Left renal cortex interstitium (tissue), 4 donors: ENCODE measurements around the gene TBC1D16. TPM values are rescaled to one million over a fixed set of nuclear protein-coding genes. Genes with fewer than 3 reads are reported as not detected.

Source experiments
- DNase-seq, 4 donors: peaks; one replicate each; pipeline ENCODE4 v3.0.0-alpha.2; 2013; ENCODE audit warnings: low read depth in 4 of 4, low spot score in 2 of 4, missing footprints in 1 of 4
- polyA plus RNA-seq, 4 donors: library from polyadenylated mRNA; unstranded; fragments of 120-200 nt; gene quantifications; one replicate each; pipeline ENCODE4 v1.2.1, GENCODE V29; 2013; ENCODE audit not compliant: insufficient read length in 4 of 4

Gene TBC1D16
- polyA plus RNA-seq, 4 donors: 28.0 to 37.1 (median 33.9) TPM

DNA sequence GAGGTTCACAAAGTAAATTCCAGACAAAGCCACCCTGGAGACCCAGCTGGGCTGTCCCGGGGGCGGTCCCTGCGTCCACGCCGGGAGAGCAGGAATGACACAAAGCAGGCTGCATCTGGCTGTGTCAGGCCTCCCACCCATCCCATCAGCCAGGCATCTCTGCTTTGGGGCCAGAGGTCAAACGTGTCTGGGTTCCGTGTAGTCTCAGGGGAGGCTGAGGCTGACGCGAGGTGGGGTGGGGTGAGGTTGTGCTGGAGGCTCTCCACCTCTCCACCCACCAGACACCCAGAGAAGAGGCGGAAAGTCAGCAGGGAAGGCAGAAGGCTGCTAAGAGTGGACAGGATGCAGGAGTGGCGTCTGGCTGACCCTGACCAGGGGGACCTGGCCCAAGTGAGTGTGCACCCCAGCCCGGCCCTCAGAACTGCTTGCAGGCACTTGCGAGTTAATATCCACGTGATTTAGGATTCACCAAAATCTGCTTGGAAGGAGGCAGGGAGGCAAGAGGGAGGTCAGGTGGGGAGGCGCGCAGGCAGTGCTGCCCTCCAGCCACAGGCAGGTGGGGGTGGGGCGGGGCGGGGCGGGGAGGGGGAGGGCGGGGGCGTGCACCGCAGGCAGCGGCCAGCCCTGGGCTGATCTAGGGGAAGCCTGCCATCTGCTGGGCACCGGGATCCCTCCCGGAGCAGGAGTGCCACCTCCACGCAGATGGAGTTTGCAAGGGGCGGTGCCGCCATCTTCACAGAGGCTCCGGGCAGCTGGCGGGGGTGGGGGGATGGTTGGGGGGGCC lies 44.3 kb downstream of the TBC1D16 start:
- DNase-seq: no peak

DNA sequence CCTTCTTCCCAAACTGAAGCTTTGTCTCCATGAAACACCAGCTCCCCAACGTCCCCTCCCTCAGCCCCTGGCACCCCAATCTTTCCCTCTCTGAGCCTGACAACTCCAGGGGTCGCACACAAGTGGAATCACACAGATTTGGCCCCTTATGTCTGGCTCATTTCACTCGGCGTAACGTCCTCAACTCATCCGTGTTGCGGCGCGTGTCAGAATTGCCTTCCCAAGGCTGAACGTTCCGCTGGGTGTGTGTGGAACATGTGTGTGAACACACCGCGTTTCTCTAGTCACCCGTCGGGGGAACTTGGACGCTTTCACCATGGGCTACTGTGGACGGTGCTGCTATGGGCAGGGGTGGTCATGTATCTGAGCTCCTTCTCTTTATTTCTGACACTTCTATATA lies 45.0 kb downstream of the TBC1D16 start:
- DNase-seq: no peak

DNA sequence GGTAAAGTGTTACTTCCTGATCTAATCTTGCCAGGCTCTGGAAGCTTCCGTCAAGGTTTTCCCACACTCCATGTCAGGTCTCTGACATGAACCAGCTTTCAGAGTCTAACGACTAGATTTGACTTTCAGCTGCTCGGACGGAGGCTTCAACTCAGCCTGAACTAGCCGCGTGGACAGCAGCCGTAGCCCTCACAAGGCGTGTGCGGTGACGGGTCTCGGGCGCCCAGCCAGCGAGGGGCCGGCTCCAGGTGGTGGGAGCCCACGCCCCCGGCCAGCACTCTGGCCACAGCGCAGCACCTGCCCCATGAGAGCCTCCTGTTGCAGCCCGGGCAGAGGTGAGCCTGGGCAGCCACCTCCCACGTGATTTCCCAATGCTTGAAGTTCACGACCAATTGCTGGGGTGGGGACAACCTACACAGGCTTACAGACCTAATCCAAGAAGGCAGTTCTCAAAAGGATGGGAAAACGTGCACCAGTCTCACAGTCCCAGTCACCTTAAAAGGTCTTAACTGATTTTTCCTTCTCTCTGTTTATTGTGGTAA lies 45.5 kb downstream of the TBC1D16 start:
- DNase-seq: no peak

DNA sequence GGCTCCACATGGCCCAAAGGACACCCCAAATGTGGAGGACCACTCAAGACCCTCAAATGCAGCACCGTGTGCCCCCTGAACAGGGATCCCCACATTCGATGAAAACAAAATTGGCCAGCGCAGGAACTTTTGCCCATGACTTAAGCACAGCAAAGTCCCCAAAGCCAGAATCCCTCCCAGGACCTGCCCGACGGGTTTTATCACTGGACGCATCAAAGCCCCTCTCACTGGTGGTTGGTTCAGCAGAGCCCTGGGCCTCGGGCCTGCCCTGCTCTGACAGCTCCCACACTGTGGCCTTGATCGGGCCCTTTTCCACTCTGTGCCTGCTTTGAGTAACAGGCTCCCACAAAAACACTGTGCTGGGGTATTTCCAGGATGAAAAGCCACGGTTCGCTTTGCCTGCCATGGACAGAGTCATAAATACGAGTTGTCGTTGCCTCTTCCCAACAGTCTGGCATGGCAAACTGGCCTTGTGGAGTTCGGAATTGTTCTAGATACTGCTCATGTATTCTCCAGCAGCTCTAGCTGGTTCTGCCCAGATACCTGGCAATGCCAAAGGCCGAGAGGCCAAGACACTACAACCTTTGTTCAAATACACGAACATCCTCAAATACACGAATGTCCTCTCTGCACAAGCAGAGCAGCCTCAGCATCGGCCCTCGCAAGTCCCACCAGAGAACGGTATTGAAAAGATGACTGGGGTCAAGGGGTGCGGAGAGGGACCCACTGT lies 46.4 kb downstream of the TBC1D16 start:
- DNase-seq: no peak

DNA sequence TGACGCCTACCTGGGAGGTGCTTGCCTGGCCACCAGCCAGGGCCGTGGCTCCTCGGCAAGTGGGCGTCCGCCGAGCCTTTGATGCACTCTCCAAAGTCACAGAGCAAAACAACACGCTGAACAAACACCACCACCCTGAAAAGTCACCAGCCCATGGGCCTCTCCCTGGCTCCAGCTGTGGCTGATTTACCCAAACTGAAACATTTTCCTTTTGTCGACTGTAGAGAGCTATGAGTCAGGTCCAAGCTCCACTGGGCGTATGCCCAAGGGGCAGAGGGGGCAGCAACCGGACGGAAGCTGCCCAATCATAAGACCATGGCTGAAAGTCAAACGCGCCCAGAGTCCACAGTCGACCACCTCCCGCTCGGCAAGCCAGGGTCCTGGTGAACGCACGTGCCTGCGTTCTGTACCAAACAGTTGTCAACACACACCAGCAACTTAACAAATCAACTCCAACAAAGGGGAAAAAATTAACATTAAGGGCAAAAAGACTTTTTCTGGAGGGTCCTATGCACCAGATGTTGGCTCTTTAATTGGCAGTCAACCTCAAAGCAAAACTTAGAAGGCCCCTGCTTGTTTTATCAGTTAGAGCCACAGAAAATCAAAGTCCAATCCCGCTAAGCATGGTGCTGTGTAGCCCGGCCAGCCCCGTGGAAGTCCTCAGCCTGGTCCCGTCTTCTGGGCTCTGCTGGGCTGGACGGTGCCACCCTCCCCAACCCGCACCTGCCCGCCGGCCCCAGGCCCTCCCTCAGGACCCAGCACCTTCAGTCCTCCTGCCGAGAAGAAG lies 47.3 kb downstream of the TBC1D16 start:
- DNase-seq: no peak

DNA sequence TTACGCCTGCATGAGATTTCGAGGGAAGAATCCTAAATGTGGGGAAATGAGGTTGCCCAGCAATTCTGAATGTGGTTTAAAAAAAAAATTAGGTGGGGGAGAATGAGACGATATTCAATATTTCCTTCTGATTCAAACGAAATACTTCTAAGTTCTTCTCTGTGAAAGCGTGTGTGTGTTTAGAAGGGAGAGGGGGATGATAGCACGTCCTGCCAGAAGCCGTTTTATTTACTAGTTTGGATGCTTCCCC lies 47.8 kb downstream of the TBC1D16 start:
- no peak for DNase-seq

DNA sequence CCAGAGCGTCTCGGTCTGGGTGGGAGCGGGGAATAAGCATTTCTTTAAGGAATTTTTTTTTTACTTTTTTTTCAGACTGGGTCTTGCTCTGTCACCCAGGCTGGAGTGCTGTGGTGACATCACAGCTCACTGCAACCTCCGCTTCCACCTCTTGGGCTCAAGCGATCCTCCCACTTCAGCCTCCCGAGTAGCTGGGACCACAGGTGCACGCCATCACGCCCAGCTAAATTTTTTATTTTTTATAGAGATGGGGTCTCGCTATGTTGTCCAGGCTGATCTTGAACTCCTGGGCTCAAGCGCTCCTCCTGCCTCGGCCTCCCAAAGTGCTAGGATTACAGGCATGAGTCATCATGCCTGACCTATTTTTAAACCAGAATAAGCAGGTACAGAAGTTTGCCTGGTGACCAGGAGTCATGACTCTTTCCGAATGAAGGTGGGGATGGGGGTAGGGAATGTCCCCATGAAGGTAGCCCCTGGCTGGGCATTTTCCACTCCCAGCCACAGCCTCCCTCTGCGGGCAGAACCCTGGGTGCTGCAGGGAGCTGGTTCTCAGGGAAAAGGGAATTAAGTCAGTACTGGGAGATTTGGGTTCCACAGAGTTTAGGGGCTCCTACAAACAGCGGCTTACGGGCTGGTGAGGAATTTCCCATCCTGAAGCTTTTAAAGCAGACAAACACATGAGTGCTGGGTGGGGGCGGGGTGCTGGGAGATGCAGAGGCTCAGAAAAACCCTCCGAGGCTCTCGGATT lies 48.3 kb downstream of the TBC1D16 start:
- no peak for DNase-seq

GRCh38 chr17:79986411-79987186 lies 49.1 kb downstream of the TBC1D16 start:
- no peak for DNase-seq

- DNase-seq: no peak
Measured at GRCh38 chr17:79985943-79986391, 49.7 kb downstream of the TBC1D16 start.

DNA sequence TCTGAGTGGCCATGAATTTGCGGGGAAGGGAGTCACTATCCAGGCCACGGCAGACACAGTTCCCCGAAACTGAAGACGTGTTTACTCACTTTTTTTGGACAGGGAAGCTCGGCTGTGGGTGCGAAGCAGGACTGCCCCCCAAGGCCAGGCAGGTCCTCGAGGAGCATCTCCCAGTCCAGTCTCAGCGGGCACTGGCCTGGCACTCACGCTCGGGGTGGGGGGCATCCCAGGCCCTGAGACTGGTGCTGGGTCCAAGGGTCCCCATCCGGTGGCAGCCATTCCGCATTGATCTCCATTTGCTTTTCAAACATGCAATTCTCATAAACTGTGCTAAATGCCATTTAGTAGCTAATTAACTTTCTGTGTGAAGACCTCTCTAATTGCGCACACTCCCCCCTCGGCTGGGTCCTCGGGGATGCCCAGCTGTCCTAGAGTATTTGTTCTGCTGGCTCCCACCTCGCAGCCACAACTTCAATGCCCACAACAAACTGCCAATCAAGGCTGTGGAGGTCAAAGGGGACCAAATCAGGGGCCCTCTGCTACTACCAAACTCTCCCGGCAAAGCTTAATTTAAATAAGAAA lies 50.2 kb downstream of the TBC1D16 start:
- no peak for DNase-seq

DNA sequence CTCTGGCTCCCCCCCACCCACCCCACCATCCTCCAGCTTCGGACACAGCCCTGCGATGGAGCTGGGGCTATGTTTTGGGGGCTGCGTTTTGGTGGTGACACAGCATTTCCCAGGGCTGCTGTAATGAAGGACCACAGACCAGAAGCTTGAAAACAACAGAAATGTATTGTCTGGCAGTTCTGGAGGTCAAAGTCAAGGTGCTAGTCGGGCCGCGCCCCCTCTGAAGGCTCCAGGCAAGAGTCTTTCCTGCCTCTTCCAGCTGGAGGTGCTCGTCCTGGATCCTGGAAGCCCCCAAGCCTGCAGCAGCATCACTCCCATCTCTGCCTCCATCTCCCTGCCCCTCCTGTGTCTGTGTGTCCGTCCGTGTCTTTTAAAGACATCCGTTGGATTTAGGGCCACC lies 50.8 kb downstream of the TBC1D16 start:
- DNase-seq: no peak

GRCh38 chr17:79984045-79984840 lies 51.4 kb downstream of the TBC1D16 start:
- DNase-seq: no peak

DNA sequence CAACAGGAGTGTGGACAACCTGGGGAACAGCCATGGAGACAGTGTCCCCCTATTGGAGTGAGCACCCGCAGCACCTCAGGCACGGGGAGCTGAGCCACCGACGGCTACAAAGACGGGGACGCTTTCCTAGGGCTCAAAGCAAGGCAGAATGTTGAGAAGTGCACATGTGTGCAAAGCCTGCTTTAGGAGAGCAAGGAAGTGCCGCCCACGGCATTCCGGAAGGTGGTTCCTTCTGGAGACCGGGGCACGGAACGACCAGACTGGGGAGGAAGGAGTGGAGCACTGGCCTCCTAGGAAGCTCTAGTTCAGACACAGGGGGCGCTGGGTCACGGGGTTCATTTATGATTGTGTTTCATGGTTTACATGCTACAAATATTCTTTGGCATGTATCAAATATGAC lies 52.2 kb downstream of the TBC1D16 start:
- no peak for DNase-seq

- no peak for DNase-seq
Measured at GRCh38 chr17:79982986-79983385, 52.7 kb downstream of the TBC1D16 start.

- DNase-seq: no peak
Measured at GRCh38 chr17:79981661-79982101, 54.0 kb downstream of the TBC1D16 start.

GRCh38 chr17:79981090-79981489 lies 54.6 kb downstream of the TBC1D16 start:
- DNase-seq: no peak

DNA sequence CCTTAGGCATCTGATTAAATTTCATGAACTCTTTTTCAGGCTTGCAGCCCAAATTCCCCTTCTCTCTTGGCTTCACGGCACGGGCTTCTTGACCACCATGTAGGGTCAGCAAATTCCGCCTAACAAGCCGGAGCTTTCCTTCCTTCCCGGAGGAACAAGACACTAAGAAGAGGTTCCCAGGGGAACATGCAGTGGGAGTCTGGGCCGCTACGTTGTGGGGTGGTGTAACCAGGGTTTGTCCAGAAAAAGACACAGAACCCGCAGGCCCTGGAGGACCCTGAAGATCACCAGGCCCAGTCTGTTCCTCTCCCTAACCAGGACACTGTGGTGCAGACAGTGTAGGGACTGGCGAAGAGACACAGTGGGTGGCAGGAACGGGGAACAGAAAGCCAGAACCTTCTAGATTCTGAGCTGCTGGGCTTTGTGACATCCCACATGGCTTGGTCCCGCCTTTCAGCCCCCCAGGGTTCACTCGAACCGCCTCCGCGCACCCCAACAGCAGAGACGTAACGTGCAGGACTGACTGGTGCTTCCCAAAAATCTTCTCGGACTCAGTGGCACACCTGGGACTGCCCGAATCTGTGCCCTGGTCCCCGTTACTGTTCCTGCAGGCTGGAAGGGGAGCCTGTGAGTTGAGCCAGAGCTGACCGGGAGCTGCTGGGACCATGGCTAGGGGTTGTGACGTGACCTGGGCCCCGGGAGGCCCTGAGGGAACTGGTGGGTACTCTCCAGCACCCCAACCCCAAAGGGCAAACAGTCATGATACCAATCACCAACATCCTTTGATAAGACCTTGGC lies 55.2 kb downstream of the TBC1D16 start:
- DNase-seq: no peak

DNA sequence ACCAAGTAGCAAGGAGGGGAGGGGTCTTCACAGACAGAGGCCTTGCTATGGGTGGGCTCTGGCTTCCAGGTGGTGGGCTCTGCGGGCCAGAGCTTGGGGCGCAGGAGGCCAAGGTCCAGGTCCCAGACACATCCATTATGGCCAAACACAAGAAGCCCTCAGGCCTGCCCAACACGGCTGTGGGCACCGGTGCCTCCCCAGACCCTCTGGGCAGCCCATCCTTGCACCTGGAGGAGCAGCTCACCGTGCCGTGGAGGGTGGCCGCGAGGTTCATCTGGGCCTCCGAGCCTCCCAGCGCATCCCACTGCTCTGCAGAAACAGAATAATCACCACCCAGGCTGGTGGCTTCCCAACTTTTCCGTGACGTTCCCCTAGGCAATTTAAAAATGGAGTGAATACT lies 55.9 kb downstream of the TBC1D16 start:
- DNase-seq: no peak
